ENCODE results near the gene ZNF474. TPM values are rescaled to one million over a fixed set of nuclear protein-coding genes. Genes with fewer than 3 reads are reported as not detected.
A peak's percentile ranks its signal among the peaks of the same experiment; 100 is the strongest.

The ZNF474 gene
- total RNA-seq: under 1 TPM in 2 of 3 donors, not detected in 1; 0.28 to 0.61 TPM
- long read RNA-seq, donor 1: 0 reads
- long read RNA-seq, donor 2: 0 reads

- no peaks in the 10 kb centered on the region for H3K36me3 ChIP-seq (ENCODE audit: low read depth)
- no peak for TF ChIP-seq CTCF (IDR thresholded peaks at IDR 0.05)
- H3K4me3 ChIP-seq: no peak within 1 kb of the TSS
- ATAC-seq: peak; percentile 70
- H3K4me1 ChIP-seq (ENCODE audit: low read depth): no peaks in the 10 kb centered on the region
- intact Hi-C loops (cut with DNase I, micrococcal nuclease): no loop called here
- H3K9me3 ChIP-seq: no peaks in the 10 kb centered on the region
- DNase-seq: peak in 1 of 3 donors; percentile 29
Observed at GRCh38 chr5:122129306-122129705, at the start of gene ZNF474. Gene ZNF474 (plus strand): TSS chr5:122129546. CDS start chr5:122151991, 22,445 bp downstream.

DNA sequence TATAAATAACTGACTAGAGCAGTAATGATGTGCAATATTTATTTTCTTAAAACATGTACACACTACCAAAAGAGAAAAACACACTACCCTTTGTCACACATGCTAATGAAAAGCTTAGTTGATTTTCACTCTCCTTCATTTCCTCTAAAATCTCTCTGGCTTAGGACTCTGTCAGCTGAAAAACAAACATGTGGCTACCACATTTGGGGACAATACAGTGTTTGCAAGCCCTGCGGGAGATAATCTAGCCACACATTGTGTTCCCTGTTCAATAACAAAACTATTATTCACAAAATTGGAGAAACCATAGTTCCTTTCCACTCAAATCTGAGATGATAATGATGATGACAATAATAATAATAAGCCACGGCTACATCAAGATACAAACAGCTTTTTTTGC, 47.8 kb upstream of the ZNF474 start:
- intact Hi-C loops (cut with DNase I, micrococcal nuclease): no loop called here
- TF ChIP-seq CTCF (IDR thresholded peaks at IDR 0.05): no peak
- no peak overlapping the region for H3K4me3 ChIP-seq
- no peaks in the 10 kb centered on the region for H3K9me3 ChIP-seq
- ATAC-seq (no peak), DNase-seq (no peak)
- H3K4me1 ChIP-seq (ENCODE audit: low read depth): peaks cover 15% of the 10 kb centered on the region
- no peaks in the 10 kb centered on the region for H3K36me3 ChIP-seq (ENCODE audit: low read depth)

- Histone ChIP-seq H3K9me3 (no peaks in the 10 kb centered on the region), H3K4me1 (ENCODE audit: low read depth) (peaks cover 2% of the 10 kb centered on the region), H3K4me3 (no peak overlapping the region), H3K36me3 (ENCODE audit: low read depth) (no peaks in the 10 kb centered on the region)
- intact Hi-C loops (cut with DNase I, micrococcal nuclease): no loop called here
- ATAC-seq: no peak
- TF ChIP-seq CTCF (IDR thresholded peaks at IDR 0.05): no peak
- no peak for DNase-seq
Observed at GRCh38 chr5:122083535-122083934, 45.8 kb upstream of the ZNF474 start.

DNA sequence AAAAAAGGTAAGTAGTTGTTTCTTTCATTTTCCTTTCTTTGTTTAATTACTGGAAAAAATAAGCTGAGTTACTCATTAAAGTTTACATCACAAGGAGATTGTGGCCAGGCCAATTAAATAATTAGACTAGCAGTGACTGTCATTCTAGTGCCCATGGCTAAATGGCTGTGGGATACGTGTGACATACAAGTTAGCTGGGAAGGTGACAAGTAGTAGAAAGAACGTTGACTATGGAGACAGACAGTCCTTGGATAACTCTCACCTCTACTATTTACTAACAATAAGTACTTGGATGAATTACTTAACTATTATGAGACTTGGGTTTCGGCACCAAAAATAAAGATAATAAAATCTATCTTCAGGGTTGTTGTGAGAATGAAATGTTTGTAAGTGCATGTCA, 44.3 kb upstream of the ZNF474 start:
- no peak for DNase-seq
- no peaks in the 10 kb centered on the region for H3K36me3 ChIP-seq (ENCODE audit: low read depth)
- no peak overlapping the region for H3K4me3 ChIP-seq
- H3K4me1 ChIP-seq (ENCODE audit: low read depth): no peaks in the 10 kb centered on the region
- intact Hi-C loops (cut with DNase I, micrococcal nuclease): no loop called here
- no peak for TF ChIP-seq CTCF (IDR thresholded peaks at IDR 0.05)
- H3K9me3 ChIP-seq: no peaks in the 10 kb centered on the region
- no peak for ATAC-seq

- Histone ChIP-seq H3K4me3 (no peak overlapping the region), H3K36me3 (ENCODE audit: low read depth) (no peaks in the 10 kb centered on the region), H3K9me3 (no peaks in the 10 kb centered on the region), H3K4me1 (ENCODE audit: low read depth) (no peaks in the 10 kb centered on the region)
- intact Hi-C loops (cut with DNase I, micrococcal nuclease): no loop called here
- ATAC-seq: no peak
- TF ChIP-seq CTCF (IDR thresholded peaks at IDR 0.05): no peak
- no peak for DNase-seq
Observed at GRCh38 chr5:122089096-122090013, 40.0 kb upstream of the ZNF474 start.

Data from mucosa of descending colon (tissue), 3 donors.